Lower leg skin (tissue), 4 donors: ENCODE data around the gene DUS2. TPM values are rescaled to one million over a fixed set of nuclear protein-coding genes. Genes with fewer than 3 reads are reported as not detected.
"Not testable (repeated sequence)": the region's sequence is repeated elsewhere in the genome, so short reads cannot be mapped to it uniquely, and the experiment has no call there.

Source experiments
- DNase-seq, 2 donors: peaks; one replicate each; pipeline ENCODE4 v3.0.0-alpha.2; 2019; ENCODE audit warnings: low spot score in 2 of 2
- H3K4me3 ChIP-seq: fragments of 200-600 bp; sonication (generic); 2 replicates; pipeline ENCODE4 v1.5.1; 2017; ENCODE audit warnings: mild to moderate bottlenecking, low read depth; ENCODE audit not compliant: poor library complexity, severe bottlenecking
- CTCF ChIP-seq, 3 donors: fragments of 450-650 bp; IDR thresholded peaks; one replicate each; pipeline ENCODE4 v1.5.1; 2016; ENCODE audit warnings: antibody characterized with exemption in 3 of 3, mild to moderate bottlenecking in 3 of 3, moderate library complexity in 2 of 3
- POLR2A ChIP-seq, 2 donors: fragments of 450-650 bp; IDR thresholded peaks; one replicate each; pipeline ENCODE4 v1.6.1; 2016 to 2017; ENCODE audit warnings: antibody characterized with exemption in 2 of 2, mild to moderate bottlenecking in 1 of 2, moderate library complexity in 1 of 2
- WGBS, 2 donors: methylation state at CpG; one replicate each; pipeline ENCODE4 v1.1.5; 2018; 5-methylcytosine and 5-hydroxymethylcytosine counted together
- intact Hi-C: fragments of 100-400 bp; cut with DNase I; formaldehyde crosslinking; loops from one replicate; pipeline ENCODE4 v1.15.0; 2023; ENCODE audit warnings: low total_unique reads
- total RNA-seq, 4 donors: library from RNA; depleted of rRNA; stranded (reverse); fragments of >200 nt; gene quantifications; one replicate each; pipeline ENCODE4 v1.1.0, GENCODE V29; 2016

DUS2 gene
- total RNA-seq, 4 donors from 2014 or later = 13.7 to 24.0 (median 14.8) TPM

- WGBS, 2 donors = 93 to 95% methylated on average over 3 of the region's 3 CpGs
- intact Hi-C loops = no loop called here
- no peak for TF ChIP-seq CTCF (IDR thresholded peaks at IDR 0.05)
- no peak for TF ChIP-seq POLR2A (IDR thresholded peaks at IDR 0.05)
- no peak for DNase-seq
- H3K4me3 ChIP-seq = no peak overlapping the region
These were observed 74.8 kb downstream of the DUS2 start for GRCh38 chr16:68097895-68098294.

GRCh38 chr16:68100488-68100887 is 77.4 kb downstream of the DUS2 start:
- TF ChIP-seq POLR2A (IDR thresholded peaks at IDR 0.05) = no peak
- no peak for TF ChIP-seq CTCF (IDR thresholded peaks at IDR 0.05)
- no peak overlapping the region for H3K4me3 ChIP-seq
- DNase-seq = no peak
- 66 to 81% methylated on average over 4 of the region's 4 CpGs for WGBS, 2 donors
- intact Hi-C loops = no loop called here

- 94 to 96% methylated on average over 3 of the region's 3 CpGs for WGBS, 2 donors
- no peak for DNase-seq
- no peak overlapping the region for H3K4me3 ChIP-seq
- no peak for TF ChIP-seq POLR2A (IDR thresholded peaks at IDR 0.05)
- TF ChIP-seq CTCF (IDR thresholded peaks at IDR 0.05) = no peak
- intact Hi-C loops = no loop called here
These were observed 82.5 kb downstream of the DUS2 start for GRCh38 chr16:68105611-68106010.

- 69 to 78% methylated on average over 9 of the region's 9 CpGs for WGBS, 2 donors
- DNase-seq, H3K4me3 ChIP-seq, intact Hi-C loops: not testable (repeated sequence)
These were observed 84.3 kb downstream of the DUS2 start for GRCh38 chr16:68107230-68107928.

GRCh38 chr16:68109156-68109555 is 86.1 kb downstream of the DUS2 start:
- DNase-seq, intact Hi-C loops, H3K4me3 ChIP-seq: not testable (repeated sequence)
- 96 to 98% methylated on average over 5 of the region's 5 CpGs for WGBS, 2 donors

GRCh38 chr16:68110611-68111010 is 87.5 kb downstream of the DUS2 start:
- H3K4me3 ChIP-seq, DNase-seq, intact Hi-C loops: not testable (repeated sequence)
- WGBS, 2 donors = 96 to 100% methylated on average over 2 of the region's 2 CpGs

GRCh38 chr16:68111379-68111778 is 88.3 kb downstream of the DUS2 start:
- no peak overlapping the region for H3K4me3 ChIP-seq
- no peak for DNase-seq
- 82 to 94% methylated on average over 2 of the region's 2 CpGs for WGBS, 2 donors
- intact Hi-C loops = no loop called here
- TF ChIP-seq POLR2A (IDR thresholded peaks at IDR 0.05) (no peak), CTCF (IDR thresholded peaks at IDR 0.05) (no peak)
